ENCODE measurements around the gene DCC.

DNA sequence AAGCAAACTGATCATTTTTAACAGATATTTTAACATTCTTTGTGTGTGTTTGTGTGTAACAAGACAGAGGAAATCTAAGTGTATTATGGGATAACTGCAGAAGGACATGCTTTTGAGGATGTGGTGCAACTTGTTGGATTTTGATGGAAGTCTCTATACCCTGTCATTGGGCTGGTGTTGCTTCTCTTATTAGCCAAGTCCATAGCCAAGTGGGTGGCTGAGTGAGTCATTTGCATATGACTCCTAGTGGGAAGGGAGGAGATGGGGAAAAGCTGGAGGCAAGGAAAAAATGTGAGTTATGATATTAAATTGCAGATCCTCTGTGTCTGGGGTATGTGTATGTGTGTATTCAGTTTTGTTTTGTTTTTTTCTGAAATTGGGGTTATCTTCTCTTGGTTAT lies 879.9 kb downstream of the DCC start:
- TF ChIP-seq, protein P1, sequence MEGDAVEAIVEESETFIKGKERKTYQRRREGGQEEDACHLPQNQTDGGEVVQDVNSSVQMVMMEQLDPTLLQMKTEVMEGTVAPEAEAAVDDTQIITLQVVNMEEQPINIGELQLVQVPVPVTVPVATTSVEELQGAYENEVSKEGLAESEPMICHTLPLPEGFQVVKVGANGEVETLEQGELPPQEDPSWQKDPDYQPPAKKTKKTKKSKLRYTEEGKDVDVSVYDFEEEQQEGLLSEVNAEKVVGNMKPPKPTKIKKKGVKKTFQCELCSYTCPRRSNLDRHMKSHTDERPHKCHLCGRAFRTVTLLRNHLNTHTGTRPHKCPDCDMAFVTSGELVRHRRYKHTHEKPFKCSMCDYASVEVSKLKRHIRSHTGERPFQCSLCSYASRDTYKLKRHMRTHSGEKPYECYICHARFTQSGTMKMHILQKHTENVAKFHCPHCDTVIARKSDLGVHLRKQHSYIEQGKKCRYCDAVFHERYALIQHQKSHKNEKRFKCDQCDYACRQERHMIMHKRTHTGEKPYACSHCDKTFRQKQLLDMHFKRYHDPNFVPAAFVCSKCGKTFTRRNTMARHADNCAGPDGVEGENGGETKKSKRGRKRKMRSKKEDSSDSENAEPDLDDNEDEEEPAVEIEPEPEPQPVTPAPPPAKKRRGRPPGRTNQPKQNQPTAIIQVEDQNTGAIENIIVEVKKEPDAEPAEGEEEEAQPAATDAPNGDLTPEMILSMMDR (IDR thresholded peaks at IDR 0.05), result no peak
- no peak for TF ChIP-seq POLR2A (IDR thresholded peaks at IDR 0.05)
